ENCODE results near the gene PLPP4.

DNA sequence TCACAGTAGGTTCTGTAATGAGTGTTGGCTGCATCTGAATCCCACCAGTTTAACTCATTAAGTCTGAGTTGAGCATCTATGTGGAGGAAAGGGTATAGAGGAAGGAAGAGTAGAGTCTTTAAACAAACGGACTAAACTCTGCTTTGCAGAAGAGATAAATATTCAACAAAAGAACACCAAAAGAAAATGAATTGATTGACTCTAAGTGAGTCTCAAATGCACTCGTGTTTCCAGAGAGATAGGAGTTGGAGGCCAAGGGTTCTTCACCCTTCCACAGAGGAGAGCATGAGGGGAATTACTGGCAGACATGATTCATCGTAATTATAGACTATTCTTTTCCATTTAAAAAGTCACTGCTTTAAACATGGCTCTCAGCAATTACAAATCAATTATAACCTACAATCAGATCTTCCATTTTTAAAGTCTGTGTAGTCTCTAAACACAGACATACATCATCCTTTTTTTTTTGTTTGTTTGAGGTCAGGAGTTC, 56.3 kb downstream of the PLPP4 start:
- TF ChIP-seq EZH2 (optimal IDR thresholded peaks at IDR 0.05; ENCODE audit: low read depth, low read length), result no peak
- TF ChIP-seq, protein P1, sequence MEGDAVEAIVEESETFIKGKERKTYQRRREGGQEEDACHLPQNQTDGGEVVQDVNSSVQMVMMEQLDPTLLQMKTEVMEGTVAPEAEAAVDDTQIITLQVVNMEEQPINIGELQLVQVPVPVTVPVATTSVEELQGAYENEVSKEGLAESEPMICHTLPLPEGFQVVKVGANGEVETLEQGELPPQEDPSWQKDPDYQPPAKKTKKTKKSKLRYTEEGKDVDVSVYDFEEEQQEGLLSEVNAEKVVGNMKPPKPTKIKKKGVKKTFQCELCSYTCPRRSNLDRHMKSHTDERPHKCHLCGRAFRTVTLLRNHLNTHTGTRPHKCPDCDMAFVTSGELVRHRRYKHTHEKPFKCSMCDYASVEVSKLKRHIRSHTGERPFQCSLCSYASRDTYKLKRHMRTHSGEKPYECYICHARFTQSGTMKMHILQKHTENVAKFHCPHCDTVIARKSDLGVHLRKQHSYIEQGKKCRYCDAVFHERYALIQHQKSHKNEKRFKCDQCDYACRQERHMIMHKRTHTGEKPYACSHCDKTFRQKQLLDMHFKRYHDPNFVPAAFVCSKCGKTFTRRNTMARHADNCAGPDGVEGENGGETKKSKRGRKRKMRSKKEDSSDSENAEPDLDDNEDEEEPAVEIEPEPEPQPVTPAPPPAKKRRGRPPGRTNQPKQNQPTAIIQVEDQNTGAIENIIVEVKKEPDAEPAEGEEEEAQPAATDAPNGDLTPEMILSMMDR (IDR thresholded peaks at IDR 0.05; ENCODE audit: low read length), result no peak

Data from MM.1S (cell line).